Measurements from ENCODE around the gene AK9.

Gene AK9

DNA sequence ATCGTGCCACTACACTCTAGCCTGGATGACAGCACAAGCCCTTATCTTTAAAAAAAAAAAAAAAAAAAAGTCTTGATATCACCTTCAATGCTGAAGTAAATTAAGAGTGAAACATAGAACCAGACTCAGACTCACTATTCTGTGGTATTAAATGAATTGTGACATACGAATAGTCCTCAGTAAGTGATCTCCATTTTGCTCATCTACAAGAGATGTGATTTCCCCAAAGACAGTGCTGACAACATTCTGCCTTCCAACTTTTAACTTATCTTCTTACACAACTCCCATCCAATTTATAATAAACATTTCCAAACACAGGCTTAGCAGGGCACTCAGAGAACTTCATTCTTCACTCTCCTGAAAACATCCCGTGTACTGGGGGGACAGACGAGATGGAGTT is 216.0 kb downstream of the AK9 start:
- DNase-seq (ENCODE audit: extremely low spot score): no peak
- no peak for TF ChIP-seq ELF4 (IDR thresholded peaks at IDR 0.05)
- no peak for TF ChIP-seq LEF1 (IDR thresholded peaks at IDR 0.05; ENCODE audit: borderline replicate concordance)
- no peak for TF ChIP-seq CTBP1 (IDR thresholded peaks at IDR 0.05; ENCODE audit: borderline replicate concordance)
- TF ChIP-seq SUZ12 (IDR thresholded peaks at IDR 0.05): no peak
- no peak for TF ChIP-seq BHLHE40 (IDR thresholded peaks at IDR 0.05; ENCODE audit: borderline replicate concordance)
- no peak for TF ChIP-seq L3MBTL2 (conservative IDR thresholded peaks at IDR 0.05)
- no peak for TF ChIP-seq ARNT (IDR thresholded peaks at IDR 0.05)
- POLR2A ChIA-PET: no interaction called here
- CTCF ChIA-PET: interaction anchor here (0.7 kb wide), 1 partner anchor 287 kb away, joined by 5 read pairs; no protein-coding TSS in a partner anchor

DNA sequence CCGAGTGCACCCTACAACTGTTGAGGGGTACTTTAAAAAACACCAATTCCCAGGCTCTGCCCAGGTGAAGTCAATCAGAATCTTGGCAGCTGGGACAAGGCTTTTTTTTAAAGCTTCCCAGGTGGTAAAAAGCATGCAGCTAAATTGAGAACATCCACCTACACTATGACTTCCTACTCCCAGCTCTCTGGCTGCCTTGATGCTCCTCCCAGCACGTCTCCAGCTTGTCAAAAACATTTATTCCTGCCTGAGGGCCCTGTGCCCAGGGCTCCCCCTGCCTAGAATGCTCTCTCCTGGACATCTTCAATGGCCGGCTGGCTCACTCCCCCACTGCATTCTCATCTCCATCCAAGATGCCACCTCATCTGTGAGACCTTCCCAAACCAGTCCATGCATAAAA is 217.9 kb downstream of the AK9 start:
- no peak for DNase-seq (ENCODE audit: extremely low spot score)
- TF ChIP-seq CTBP1 (IDR thresholded peaks at IDR 0.05; ENCODE audit: borderline replicate concordance) (no peak), ARNT (IDR thresholded peaks at IDR 0.05) (no peak), L3MBTL2 (conservative IDR thresholded peaks at IDR 0.05) (no peak), SUZ12 (IDR thresholded peaks at IDR 0.05) (no peak), ELF4 (IDR thresholded peaks at IDR 0.05) (no peak), LEF1 (IDR thresholded peaks at IDR 0.05; ENCODE audit: borderline replicate concordance) (no peak), FOXA1 (IDR thresholded peaks at IDR 0.05) (no peak), FOXM1 (IDR thresholded peaks at IDR 0.05; ENCODE audit: borderline replicate concordance) (no peak), PKNOX1 (IDR thresholded peaks at IDR 0.05) (no peak), TARDBP (IDR thresholded peaks at IDR 0.05) (no peak), NFRKB (IDR thresholded peaks at IDR 0.05) (no peak), FOXK2 (IDR thresholded peaks at IDR 0.05) (no peak), BHLHE40 (IDR thresholded peaks at IDR 0.05; ENCODE audit: borderline replicate concordance) (no peak), HDGF (IDR thresholded peaks at IDR 0.05; ENCODE audit: borderline replicate concordance) (no peak), SP1 (IDR thresholded peaks at IDR 0.05) (no peak), ZNF384 (IDR thresholded peaks at IDR 0.05) (no peak)
- ChIA-PET CTCF (no interaction called here), POLR2A (interaction anchor here (1.0 kb wide), 1 partner anchor 378 kb away, joined by 3 read pairs; the partner anchor contains the start of gene SESN1)

GRCh38 chr6:109472132-109472995 is 218.6 kb downstream of the AK9 start:
- DNase-seq (ENCODE audit: extremely low spot score): no peak
- POLR2A ChIA-PET: interaction anchor here (1.0 kb wide), 1 partner anchor 378 kb away, joined by 3 read pairs; the partner anchor contains the start of gene SESN1
- no peak for TF ChIP-seq CTBP1 (IDR thresholded peaks at IDR 0.05; ENCODE audit: borderline replicate concordance)
- no peak for TF ChIP-seq FOXK2 (IDR thresholded peaks at IDR 0.05)
- no peak for TF ChIP-seq SP1 (IDR thresholded peaks at IDR 0.05)
- TF ChIP-seq L3MBTL2 (conservative IDR thresholded peaks at IDR 0.05): no peak
- no peak for TF ChIP-seq TARDBP (IDR thresholded peaks at IDR 0.05)
- no peak for TF ChIP-seq ZNF384 (IDR thresholded peaks at IDR 0.05)
- TF ChIP-seq FOXA1 (IDR thresholded peaks at IDR 0.05): no peak
- no peak for TF ChIP-seq SUZ12 (IDR thresholded peaks at IDR 0.05)
- no peak for TF ChIP-seq BHLHE40 (IDR thresholded peaks at IDR 0.05; ENCODE audit: borderline replicate concordance)
- no peak for TF ChIP-seq ELF4 (IDR thresholded peaks at IDR 0.05)
- no peak for TF ChIP-seq NFRKB (IDR thresholded peaks at IDR 0.05)
- TF ChIP-seq ARNT (IDR thresholded peaks at IDR 0.05): no peak
- TF ChIP-seq FOXM1 (IDR thresholded peaks at IDR 0.05; ENCODE audit: borderline replicate concordance): no peak
- no peak for TF ChIP-seq HDGF (IDR thresholded peaks at IDR 0.05; ENCODE audit: borderline replicate concordance)
- CTCF ChIA-PET: no interaction called here

GRCh38 chr6:109471105-109471810 is 219.7 kb downstream of the AK9 start:
- ChIA-PET CTCF (no interaction called here), POLR2A (no interaction called here)
- no peak for TF ChIP-seq SP1 (IDR thresholded peaks at IDR 0.05)
- no peak for TF ChIP-seq LEF1 (IDR thresholded peaks at IDR 0.05; ENCODE audit: borderline replicate concordance)
- no peak for TF ChIP-seq NFRKB (IDR thresholded peaks at IDR 0.05)
- DNase-seq (ENCODE audit: extremely low spot score): no peak

GRCh38 chr6:109469591-109470189 is 221.3 kb downstream of the AK9 start:
- TF ChIP-seq ZNF384 (IDR thresholded peaks at IDR 0.05) (no peak), FOXK2 (IDR thresholded peaks at IDR 0.05) (no peak), TARDBP (IDR thresholded peaks at IDR 0.05) (no peak), ARNT (IDR thresholded peaks at IDR 0.05) (no peak), CTBP1 (IDR thresholded peaks at IDR 0.05; ENCODE audit: borderline replicate concordance) (no peak), ELF4 (IDR thresholded peaks at IDR 0.05) (no peak), HDGF (IDR thresholded peaks at IDR 0.05; ENCODE audit: borderline replicate concordance) (no peak), LEF1 (IDR thresholded peaks at IDR 0.05; ENCODE audit: borderline replicate concordance) (no peak), NFRKB (IDR thresholded peaks at IDR 0.05) (no peak), PKNOX1 (IDR thresholded peaks at IDR 0.05) (no peak), L3MBTL2 (conservative IDR thresholded peaks at IDR 0.05) (no peak), SUZ12 (IDR thresholded peaks at IDR 0.05) (no peak), FOXA1 (IDR thresholded peaks at IDR 0.05) (no peak), BHLHE40 (IDR thresholded peaks at IDR 0.05; ENCODE audit: borderline replicate concordance) (no peak), FOXM1 (IDR thresholded peaks at IDR 0.05; ENCODE audit: borderline replicate concordance) (no peak), SP1 (IDR thresholded peaks at IDR 0.05) (no peak)
- CTCF ChIA-PET: interaction anchor here (0.6 to 0.7 kb wide), 2 partner anchors 22 to 303 kb away, joined by 3 read pairs; no protein-coding TSS in a partner anchor
- POLR2A ChIA-PET: no interaction called here
- DNase-seq (ENCODE audit: extremely low spot score): no peak

DNA sequence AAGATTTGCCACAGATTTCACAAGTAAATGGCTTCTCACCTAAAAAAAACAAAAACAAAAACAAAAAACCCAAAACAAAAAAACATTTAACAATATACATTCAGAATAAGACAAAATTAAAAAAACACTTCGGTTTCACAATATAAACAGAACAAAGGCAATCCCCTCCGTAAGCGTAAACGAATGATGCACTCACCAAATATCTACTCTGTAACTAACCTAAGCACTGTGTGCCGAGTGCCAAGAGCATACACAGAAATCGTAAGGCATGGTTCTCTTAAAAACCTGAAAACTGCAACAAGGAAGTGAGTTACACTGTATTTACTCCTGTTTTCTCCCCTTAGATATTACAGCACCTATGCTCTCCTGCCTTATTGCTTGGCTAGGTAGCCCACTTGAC is 223.3 kb downstream of the AK9 start:
- ChIA-PET POLR2A (no interaction called here), CTCF (no interaction called here)
- TF ChIP-seq ARNT (IDR thresholded peaks at IDR 0.05) (no peak), FOXA1 (IDR thresholded peaks at IDR 0.05) (no peak), LEF1 (IDR thresholded peaks at IDR 0.05; ENCODE audit: borderline replicate concordance) (no peak), HDGF (IDR thresholded peaks at IDR 0.05; ENCODE audit: borderline replicate concordance) (no peak), FOXM1 (IDR thresholded peaks at IDR 0.05; ENCODE audit: borderline replicate concordance) (no peak), SP1 (IDR thresholded peaks at IDR 0.05) (no peak), FOXK2 (IDR thresholded peaks at IDR 0.05) (no peak), TARDBP (IDR thresholded peaks at IDR 0.05) (no peak), ZNF384 (IDR thresholded peaks at IDR 0.05) (no peak), SUZ12 (IDR thresholded peaks at IDR 0.05) (no peak), PKNOX1 (IDR thresholded peaks at IDR 0.05) (no peak)
- DNase-seq (ENCODE audit: extremely low spot score): no peak
